Stimulated activated CD8-positive, alpha-beta memory T cell treated with anti-CD3 and anti-CD28 coated beads, Interleukin-15, amount 100 ng/mL, for 1 hour (primary cell): Measurements from ENCODE around the gene SLC22A3.
"Not testable (repeated sequence)": the region's sequence is repeated elsewhere in the genome, so short reads cannot be mapped to it uniquely, and the experiment has no call there.

Source experiments
- DNase-seq: peaks from one replicate; pipeline ENCODE4 v3.0.0-alpha.2; 2020; ENCODE audit warnings: low read depth

The SLC22A3 gene

DNA sequence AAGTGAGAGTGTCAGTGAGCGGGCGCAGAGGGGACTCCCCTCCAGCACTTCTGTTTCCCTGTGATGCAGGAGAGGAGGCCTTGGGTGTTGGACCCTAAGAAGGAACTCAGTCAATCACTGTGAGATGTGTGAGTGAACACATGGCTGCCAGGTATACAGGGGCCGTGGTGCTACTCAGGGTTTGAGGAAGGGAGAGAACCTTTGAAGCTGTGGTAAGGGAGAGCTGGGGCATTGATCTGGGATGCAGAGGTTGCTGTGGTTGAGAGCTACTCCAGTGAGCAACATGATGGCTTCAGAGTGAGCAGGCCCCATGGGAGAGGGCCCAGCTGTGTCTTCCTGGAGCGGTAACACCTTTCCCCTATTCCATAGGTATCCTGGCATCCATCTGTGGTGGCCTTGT, 99.2 kb downstream of the SLC22A3 start:
- DNase-seq: no peak

DNA sequence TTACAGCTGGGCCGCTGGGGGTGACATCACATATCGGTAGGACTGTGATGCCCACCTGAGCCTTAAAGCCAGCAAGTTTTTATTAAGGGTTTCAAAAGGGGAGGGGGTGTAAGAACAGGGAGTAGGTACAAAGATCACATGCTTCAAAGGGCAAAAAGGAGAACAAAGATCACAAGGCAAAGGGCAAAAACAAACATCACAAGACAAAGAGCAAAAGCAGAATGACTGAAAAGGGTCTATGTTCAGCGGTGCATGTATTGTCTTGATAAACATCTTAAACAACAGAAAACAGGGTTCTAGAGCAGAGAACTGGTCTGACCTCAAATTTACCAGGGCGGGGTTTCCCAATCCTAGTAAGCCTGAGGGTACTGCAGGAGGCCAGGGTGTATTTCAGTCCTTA, 101.6 kb downstream of the SLC22A3 start:
- DNase-seq: not testable (repeated sequence)

DNA sequence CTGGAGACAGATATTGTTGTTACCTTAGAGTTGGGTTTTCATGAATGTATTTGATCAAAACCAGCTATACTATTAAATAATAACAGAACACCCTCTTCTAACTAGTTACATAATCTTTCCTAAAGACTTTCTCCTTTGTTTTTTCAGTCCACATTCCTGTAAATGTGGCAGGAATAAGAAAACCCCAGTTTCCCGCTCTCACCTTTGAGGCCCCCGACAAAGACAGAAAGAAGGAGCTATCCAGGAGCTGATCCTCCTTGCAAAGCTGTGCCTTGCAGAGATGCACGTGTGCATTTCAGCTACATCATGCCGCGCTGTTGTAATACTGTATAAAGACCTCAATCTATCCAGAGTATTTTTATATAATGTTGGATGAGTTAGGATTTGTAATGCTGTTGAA, 102.7 kb downstream of the SLC22A3 start:
- no peak for DNase-seq

DNA sequence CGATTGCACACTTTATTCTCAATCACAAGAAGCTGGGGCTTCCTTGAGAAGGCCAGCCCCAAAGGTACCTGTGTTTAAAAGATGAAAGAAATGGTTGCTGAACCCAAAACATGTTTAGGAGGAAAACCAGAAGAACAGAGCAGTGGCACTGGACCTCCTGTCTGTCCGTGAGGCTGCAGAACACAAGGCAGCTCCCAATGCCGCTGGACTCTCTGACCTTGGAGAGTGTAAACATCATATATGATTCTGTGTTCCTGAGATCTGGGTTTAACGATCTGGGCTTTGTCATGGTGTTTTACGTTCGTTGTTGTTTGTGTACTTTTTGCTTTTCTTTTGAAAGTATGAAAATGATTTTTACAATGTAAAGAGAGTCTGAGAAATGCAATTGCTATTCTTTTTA, 106.1 kb downstream of the SLC22A3 start:
- DNase-seq: no peak

DNA sequence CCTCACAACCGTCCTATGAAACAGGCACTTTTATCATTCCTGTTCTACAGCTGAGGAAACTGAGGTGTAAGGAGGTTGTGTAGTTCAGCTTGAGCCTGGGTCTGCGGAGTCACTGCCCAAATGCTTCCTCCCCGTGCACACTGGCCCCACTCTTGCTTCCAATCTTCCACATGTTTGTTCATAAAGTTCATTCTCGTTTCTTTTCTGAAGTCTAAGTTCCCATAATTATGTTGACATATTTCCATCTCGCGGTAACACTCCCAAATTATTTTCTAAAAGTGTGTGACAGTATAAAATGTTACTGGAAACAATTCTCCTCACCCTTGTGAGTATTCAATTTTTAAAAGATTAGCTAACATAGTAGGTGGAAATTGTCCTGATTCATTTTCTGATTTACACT, 106.9 kb downstream of the SLC22A3 start:
- DNase-seq: no peak

DNA sequence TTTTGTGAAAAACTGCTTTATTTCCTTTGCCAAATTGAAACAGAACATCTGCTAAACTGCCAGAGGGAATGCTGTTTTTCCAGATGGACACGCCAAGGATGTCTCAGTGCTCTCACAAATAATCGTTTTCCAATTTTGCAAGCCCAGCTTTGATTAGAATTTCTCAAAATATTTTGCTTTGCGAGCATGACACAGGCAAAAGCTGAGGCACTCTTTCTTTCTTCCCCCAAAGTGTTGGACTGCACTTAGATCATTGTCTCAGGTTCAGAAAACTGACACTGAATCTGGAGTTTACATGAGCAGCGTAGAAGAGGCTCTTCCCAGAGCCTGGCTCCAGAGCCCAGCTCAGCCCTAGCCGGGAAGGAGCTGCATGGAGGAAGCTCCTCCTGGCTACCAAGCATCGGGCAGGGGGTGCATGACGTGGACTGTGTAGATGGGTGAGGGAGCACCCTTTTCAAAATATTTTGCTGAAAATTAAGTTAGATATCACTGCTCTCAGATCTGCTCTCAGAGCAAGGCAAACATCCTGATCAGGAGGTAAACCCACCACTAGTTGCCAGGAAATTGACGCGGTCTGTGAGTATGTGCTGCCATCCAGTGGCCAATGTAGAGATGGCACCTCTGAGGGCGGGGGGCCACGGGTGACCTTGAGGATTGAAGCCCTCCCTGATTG, 107.5 kb downstream of the SLC22A3 start:
- peak; percentile 50 for DNase-seq

DNA sequence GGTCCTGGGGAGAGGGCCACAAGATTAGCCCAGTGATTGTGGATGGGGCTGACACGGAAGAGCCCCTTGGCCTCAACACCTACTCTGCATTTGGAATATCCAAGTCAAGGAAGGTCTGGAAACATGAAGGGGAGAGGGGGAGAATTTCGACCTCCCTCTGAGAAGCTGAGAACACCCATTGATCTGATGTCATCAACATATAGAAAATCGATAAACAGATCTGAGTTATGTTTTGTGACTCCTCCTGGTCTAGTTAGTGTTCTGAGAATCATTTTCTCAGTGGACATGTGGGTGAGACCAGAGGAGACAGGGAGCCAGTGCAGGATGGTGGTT, 108.0 kb downstream of the SLC22A3 start:
- DNase-seq: no peak

DNA sequence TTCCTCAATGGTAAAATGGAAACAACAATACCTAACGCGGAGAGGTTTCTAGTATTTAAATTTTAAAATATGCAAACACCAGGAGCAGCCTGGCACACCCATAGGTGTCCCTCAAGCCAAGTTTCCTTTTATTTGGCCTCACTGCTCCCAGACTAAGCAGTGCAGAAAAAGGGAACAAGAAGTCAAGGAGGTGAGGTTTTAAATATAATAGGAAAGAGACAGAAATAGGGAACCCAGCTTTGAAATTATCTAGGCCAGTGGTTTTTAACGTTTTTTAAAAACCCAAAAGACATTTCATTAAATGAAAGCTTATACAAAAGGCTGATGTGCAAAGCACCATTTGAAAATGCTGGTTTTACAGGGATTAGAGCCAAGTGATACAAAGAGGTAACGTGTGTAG, 109.6 kb downstream of the SLC22A3 start:
- no peak for DNase-seq

DNA sequence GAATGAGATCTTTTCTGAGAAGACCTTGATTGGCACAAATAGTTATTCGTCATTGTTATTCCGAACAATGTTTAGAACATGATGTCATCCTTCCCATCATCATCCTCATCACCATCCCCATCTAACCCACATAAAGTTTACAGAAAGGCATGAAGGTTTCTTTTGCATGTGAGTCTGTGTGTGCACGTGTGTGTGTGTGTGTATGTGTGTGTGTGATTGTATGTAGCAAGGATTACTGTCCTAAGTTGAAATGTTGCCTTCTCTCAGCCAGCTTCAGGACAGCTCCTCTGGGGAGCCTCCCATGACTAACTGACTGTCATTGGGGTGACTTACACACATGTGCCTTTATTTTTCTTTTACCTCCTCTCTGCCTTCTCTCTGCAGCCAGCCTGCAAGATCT, 113.5 kb downstream of the SLC22A3 start:
- DNase-seq: no peak

DNA sequence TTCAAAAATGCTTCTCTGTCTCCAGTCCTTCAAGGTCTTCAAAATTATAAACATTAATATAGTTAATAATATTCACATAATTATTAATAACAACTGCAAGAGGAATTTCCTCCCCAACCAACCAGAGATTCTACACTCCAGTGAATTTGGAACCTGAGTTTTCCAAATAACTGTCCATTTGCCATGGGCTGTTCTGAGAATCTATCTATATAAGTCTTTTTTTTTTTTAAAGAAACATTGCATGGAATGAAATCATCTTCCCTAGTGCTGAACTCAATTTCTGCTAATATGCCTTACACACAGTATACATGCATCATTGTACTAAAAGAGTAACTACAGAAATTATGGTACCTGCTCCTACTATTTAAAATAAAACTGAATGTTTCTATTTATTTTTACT, 113.9 kb downstream of the SLC22A3 start:
- no peak for DNase-seq

DNA sequence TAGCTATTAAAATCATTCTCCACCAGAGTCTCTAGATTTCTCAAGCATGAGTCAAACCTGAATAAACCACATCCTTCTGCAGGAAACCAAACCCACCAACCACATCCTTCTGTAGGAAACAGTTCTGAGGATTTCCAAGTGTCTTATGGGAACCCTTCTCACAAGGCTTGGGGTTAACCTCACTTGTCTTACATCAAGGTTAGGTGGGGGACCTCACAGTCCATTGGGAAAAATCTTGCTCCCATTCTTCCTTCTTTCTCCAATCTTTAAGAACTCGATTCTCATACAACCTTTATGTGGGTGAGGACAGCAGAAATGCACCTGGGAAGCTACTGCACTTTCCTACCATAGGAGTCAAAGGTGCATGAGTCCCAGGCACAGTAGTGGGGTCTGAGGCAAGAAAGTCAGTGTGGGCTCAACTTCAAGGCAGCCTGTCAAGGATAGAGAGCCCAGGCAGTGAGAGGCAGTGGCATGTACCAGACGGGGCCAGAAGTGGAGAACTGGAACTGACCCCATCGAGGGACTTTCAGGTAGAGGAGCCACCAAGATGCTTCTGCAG, 114.5 kb downstream of the SLC22A3 start:
- DNase-seq: peak; percentile 19

DNA sequence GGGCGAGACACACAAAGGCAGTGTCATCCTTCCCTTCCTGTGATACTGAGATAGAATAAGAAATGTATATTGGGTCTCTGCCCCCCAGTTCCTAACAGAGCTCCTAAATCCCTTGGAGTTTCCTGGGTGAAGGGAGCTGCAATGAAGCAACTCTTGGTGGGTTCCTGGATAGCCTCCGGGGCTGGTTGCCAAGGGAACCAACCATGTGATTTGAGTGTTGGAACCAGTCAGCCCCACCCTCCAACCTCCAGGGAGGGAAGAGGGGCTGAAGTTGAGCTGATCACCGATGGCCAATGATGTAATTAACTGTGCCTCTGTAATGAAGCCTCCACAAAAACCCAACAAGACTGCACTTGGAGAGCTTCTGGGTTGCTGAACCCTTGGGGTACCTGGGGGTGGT, 116.6 kb downstream of the SLC22A3 start:
- DNase-seq: no peak

DNA sequence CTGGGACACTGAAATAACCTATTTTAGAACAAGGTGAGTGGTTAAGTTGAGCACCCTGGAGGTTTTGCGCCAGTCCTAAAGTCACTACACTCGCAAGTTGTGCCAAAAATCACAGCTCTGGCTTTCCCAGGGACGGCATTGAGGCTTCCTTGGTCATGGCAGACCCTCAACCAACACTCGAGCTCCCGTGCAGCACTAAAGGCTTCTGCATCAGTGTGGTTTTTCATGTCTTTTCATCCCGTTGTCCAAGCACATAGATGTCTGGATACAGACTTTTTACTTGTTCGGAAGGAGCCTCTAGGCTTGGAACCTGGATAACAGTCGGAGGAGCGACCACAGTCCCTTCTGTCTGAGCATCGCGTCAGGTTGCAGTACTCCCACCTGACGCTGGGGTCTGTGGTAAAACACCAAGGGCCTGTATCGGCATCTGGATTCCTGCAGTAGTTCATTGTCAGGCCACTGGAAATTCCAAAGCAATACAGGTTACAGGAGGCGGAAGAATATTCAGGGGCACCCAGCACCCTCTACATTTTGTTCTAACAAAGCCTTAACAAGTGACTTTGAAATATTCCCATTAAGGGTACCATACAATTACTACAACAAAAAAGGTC, 119.2 kb downstream of the SLC22A3 start:
- DNase-seq: not testable (repeated sequence)

DNA sequence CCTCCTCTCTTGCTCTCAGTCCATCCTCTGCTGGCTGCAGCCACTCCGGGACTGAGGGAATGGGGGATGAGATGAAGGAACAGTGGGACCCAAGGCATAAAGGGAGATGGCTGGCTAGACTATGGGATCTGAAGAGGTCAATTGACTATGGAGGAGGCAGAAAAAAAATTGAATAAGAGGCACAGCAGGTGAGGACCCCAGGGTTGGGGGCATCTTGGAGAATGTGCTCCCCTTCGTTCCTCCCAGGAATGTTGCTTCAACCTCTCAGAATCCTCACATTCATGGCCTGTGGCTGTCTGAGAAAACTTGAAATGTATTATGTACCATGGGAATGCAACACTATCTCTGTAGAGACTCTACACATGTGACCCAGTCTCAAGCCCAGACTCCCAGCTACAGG, 121.0 kb downstream of the SLC22A3 start:
- no peak for DNase-seq

DNA sequence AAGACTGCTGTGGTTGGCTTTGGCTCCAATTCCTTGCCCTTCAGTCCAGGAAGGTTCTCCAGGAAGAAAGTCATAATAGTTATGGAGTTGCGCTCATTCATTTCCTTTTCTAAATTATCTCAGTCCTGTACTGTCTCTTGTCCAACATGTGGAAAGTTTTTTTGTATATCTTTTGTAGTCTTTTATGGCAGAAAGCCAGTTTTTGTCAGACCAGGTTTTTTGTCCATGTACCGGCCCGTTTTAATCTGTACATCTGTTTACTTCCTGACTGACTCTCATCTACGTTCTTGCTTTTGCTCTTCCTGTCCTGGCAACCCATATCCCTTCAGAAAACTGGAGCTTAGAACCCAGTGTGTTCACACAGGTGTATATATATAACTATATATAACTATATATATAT, 127.9 kb downstream of the SLC22A3 start:
- not testable (repeated sequence) for DNase-seq

DNA sequence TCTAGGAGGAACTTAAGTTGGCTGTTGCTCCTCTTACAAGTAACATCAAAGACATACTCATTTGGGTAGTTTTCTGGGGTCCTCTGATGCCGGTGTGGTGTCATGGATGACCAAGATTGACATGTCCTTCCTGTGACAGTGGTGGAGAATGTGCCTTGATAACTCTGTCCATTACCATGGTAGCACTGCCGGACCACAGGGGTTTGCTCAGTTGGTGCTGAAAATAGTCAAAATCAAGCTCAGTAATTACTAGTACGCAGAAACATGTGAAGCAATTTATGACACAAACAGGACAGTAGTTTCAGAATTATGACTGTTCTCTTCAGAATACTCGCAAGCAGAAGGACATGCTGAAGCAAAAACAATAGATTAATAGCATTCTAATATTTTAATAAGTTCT, 128.9 kb downstream of the SLC22A3 start:
- DNase-seq: not testable (repeated sequence)

DNA sequence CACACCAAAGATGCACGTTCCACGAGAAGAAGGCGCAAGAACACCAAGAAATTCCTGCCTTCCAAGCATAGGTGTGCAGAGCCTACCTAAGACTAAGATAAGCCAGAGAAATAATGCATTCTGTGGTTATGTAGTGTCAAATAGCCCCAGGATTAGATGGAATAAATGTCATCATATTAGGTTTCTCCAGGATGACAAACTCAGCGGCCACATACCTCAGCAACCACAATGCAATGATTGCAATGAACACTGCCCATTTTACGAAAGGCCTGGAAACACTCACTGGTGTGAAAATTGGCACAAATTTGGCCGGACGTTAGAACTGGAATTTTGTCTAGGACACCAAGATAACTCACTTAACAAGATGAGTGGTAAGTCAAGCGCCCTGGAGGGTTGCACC, 129.7 kb downstream of the SLC22A3 start:
- no peak for DNase-seq

DNA sequence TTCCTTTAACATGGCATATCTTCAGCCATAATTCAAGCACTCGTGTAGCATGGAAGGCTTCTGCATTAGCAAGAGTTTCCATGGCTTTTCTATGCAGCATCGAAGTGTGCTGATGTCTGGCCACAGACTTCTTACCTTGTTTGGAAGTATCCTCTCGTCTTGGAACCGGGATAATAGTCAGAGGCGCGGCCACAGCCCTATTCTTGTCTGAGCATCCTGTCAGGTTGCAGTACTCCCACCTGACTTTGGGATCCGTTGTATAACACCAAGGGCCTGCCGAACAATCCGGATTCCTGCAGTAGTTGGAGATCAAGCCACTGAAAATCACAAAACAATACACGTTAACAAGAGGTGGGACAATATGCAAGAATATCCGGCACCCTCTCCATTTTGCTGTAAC, 138.9 kb downstream of the SLC22A3 start:
- no peak for DNase-seq

DNA sequence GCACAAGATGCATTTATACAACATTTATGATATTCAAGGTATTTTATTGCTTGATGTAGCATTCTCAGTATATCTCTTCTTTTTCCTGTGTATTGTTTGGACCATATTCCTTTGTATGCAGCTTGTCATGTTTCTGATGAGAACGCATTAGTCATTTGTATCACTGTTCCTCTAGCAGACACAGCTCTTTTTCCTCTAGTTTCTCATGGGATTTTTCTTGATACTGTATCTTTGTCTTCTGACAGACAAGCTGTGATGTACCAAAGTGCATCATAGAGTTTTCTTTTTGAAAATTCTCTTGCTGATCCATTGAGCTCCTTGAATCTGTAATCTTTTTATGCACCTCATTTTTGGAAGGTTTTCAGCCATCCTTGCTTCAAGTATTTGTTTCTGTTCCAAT, 140.9 kb downstream of the SLC22A3 start:
- DNase-seq: no peak

DNA sequence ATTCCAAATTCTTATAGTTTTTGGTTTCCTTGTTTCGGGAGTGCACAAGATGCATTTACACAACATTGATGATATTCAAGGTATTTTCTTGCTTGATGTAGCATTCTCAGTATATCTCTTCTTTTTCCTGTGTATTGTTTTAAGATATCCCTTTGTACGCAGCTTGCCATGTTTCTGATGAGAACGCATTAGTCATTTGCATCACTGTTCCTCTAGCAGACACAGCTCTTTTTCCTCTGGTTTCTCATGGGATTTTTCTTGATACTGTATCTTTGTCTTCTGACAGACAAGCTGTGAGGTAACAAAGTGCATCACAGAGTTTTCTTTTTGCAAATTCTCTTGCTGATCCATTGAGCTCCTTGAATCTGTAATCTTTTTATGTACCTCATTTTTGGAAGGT, 146.4 kb downstream of the SLC22A3 start:
- no peak for DNase-seq

DNA sequence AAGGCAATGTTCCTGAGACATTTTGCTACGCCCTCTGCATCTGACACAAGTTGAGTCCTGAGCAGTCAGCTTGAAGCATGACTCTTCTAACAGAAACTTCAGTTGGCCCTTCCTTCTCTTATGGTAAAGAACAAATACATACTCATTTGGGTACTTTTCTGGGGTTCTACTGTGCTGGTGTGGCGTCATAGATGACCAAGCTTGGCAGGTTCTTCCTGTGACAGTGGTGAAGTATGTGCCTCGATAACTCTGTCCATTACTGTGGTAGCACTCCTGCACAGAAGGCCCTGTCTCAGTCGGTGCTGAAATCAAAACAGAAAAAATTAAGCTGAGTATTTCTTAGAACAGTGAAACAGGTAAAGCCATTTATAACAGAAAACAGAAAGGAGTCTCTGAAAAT, 152.5 kb downstream of the SLC22A3 start:
- no peak for DNase-seq
